Tibial artery (tissue), 4 donors: ENCODE results near the gene COL6A3.

Experiments used
- DNase-seq, 2 donors: peaks; one replicate each; pipeline ENCODE4 v3.0.0-alpha.2; 2019
- H3K27ac ChIP-seq, 2 donors: fragments of 200-600 bp; sonication (generic) in 1 of 2; 1 replicate in 1 of 2; 2 replicates in 1 of 2; pipeline ENCODE4 v1.5.1; 2018 to 2019; ENCODE audit warnings: mild to moderate bottlenecking in 1 of 2
- H3K27me3 ChIP-seq, 2 donors: fragments of 200-600 bp; sonication (generic) in 1 of 2; one replicate each; pipeline versions ENCODE4 v1.5.1 to v1.6.0; 2016 to 2019
- H3K36me3 ChIP-seq, 3 donors: fragments of 200-600 bp; sonication (generic) in 2 of 3; one replicate each; pipeline ENCODE4 v1.5.1; 2016 to 2019; ENCODE audit warnings: mild to moderate bottlenecking in 2 of 3
- H3K4me1 ChIP-seq, 4 donors: fragments of 200-600 bp; sonication (generic) in 2 of 4; 1 replicate in 3 of 4; 2 replicates in 1 of 4; pipeline ENCODE4 v1.5.1; 2016 to 2019
- H3K4me3 ChIP-seq, 2 donors: fragments of 200-600 bp; sonication (generic) in 1 of 2; 1 replicate in 1 of 2; 2 replicates in 1 of 2; pipeline ENCODE4 v1.5.1; 2018 to 2019; ENCODE audit warnings: mild to moderate bottlenecking in 2 of 2
- H3K9me3 ChIP-seq, 3 donors: fragments of 200-600 bp; sonication (generic) in 1 of 3; one replicate each; pipeline ENCODE4 v1.5.1; 2016 to 2019
- CTCF ChIP-seq, 2 experiments: fragments of 200-600 bp in 1 of 2; fragments of 450-650 bp in 1 of 2; IDR thresholded peaks; one replicate each; pipeline ENCODE4 v1.5.1; 2017 to 2019; ENCODE audit warnings: antibody characterized with exemption in 2 of 2, mild to moderate bottlenecking in 1 of 2, moderate library complexity in 1 of 2
- intact Hi-C: fragments of 100-400 bp; cut with DNase I; formaldehyde crosslinking; loops from one replicate; pipeline ENCODE4 v1.15.0; 2023; ENCODE audit warnings: low total_unique reads

COL6A3 gene

GRCh38 chr2:237297421-237298150 lies 116.4 kb downstream of the COL6A3 start:
- intact Hi-C loops: no loop called here
- Histone ChIP-seq H3K4me3 (no peak overlapping the region), H3K27ac (peak overlapping the region in 1 of 2 donors; percentile 31), H3K9me3 (no peaks in the 10 kb centered on the region), H3K27me3 (no peaks in the 10 kb centered on the region), H3K4me1 (peaks cover 0 to 27% (median 7%) of the 10 kb centered on the region in 4 donors), H3K36me3 (no peaks in the 10 kb centered on the region)
- no peak for DNase-seq
- no peak for TF ChIP-seq CTCF (IDR thresholded peaks at IDR 0.05)

GRCh38 chr2:237296756-237297155 lies 117.2 kb downstream of the COL6A3 start:
- Histone ChIP-seq H3K36me3 (no peaks in the 10 kb centered on the region), H3K27ac (peak overlapping the region; percentile 31 to 42), H3K27me3 (no peaks in the 10 kb centered on the region), H3K9me3 (no peaks in the 10 kb centered on the region), H3K4me3 (no peak overlapping the region), H3K4me1 (peaks cover 0 to 35% (median 9%) of the 10 kb centered on the region in 4 donors)
- intact Hi-C loops: no loop called here
- DNase-seq: no peak
- no peak for TF ChIP-seq CTCF (IDR thresholded peaks at IDR 0.05)

GRCh38 chr2:237295889-237296480 lies 118.0 kb downstream of the COL6A3 start:
- peak overlapping the region; percentile 31 to 42 for H3K27ac ChIP-seq
- no peak for TF ChIP-seq CTCF (IDR thresholded peaks at IDR 0.05)

GRCh38 chr2:237294460-237294859 lies 119.5 kb downstream of the COL6A3 start:
- no peak for DNase-seq
- TF ChIP-seq CTCF (IDR thresholded peaks at IDR 0.05): no peak
- Histone ChIP-seq H3K4me3 (no peak overlapping the region), H3K4me1 (peaks cover 0 to 53% (median 18%) of the 10 kb centered on the region in 4 donors), H3K27ac (peak overlapping the region; percentile 26 to 31), H3K27me3 (no peaks in the 10 kb centered on the region), H3K36me3 (no peaks in the 10 kb centered on the region), H3K9me3 (no peaks in the 10 kb centered on the region)
- intact Hi-C loops: no loop called here

More at GRCh38 chr2:237295889-237296480, 118.0 kb downstream of the COL6A3 start:
- Histone ChIP-seq H3K4me1 (peaks cover 0 to 43% (median 11%) of the 10 kb centered on the region in 4 donors), H3K9me3 (no peaks in the 10 kb centered on the region), H3K27me3 (no peaks in the 10 kb centered on the region), H3K4me3 (no peak overlapping the region), H3K36me3 (no peaks in the 10 kb centered on the region)
- no peak for DNase-seq
- intact Hi-C loops: no loop called here

- no peaks in the 10 kb centered on the region for H3K36me3 ChIP-seq
- H3K4me3 ChIP-seq: no peak overlapping the region
- H3K9me3 ChIP-seq: no peaks in the 10 kb centered on the region
- H3K27ac ChIP-seq: peak overlapping the region; percentile 26 to 78
- peaks cover 0 to 55% (median 19%) of the 10 kb centered on the region in 4 donors for H3K4me1 ChIP-seq
- DNase-seq: no peak
- H3K27me3 ChIP-seq: no peaks in the 10 kb centered on the region
- intact Hi-C loops: no loop called here
- no peak for TF ChIP-seq CTCF (IDR thresholded peaks at IDR 0.05)
Observed at GRCh38 chr2:237293978-237294377, 120.0 kb downstream of the COL6A3 start.
